HG03103 (cell line): ENCODE results near the gene SBNO2.
A peak's percentile ranks its signal among the peaks of the same experiment; 100 is the strongest.
"Not testable (repeated sequence)": the region's sequence is repeated elsewhere in the genome, so short reads cannot be mapped to it uniquely, and the experiment has no call there.

ENCODE experiments used
- ATAC-seq: cut with Tn5 transposase; IDR thresholded peaks from one replicate; pipeline ENCODE4 v1.9.1; 2021; ENCODE audit warnings: low read depth; ENCODE audit not compliant: unreplicated experiment

Gene SBNO2

GRCh38 chr19:1211494-1212234, 37.6 kb upstream of the SBNO2 start:
- no peak for ATAC-seq

GRCh38 chr19:1210227-1210538, 36.1 kb upstream of the SBNO2 start:
- no peak for ATAC-seq

GRCh38 chr19:1208830-1209229, 34.8 kb upstream of the SBNO2 start:
- ATAC-seq, result not testable (repeated sequence)

GRCh38 chr19:1206864-1207450, 32.9 kb upstream of the SBNO2 start:
- ATAC-seq, result no peak

GRCh38 chr19:1206150-1206863, 32.2 kb upstream of the SBNO2 start:
- ATAC-seq, result no peak

GRCh38 chr19:1205114-1206099, 31.3 kb upstream of the SBNO2 start, which contains the start of gene STK11:
STK11 (plus strand) TSS chr19:1205778; CDS start chr19:1206914, 1,136 bp downstream.
- peak; percentile 87 for ATAC-seq

- not testable (repeated sequence) for ATAC-seq
These were observed 26.5 kb upstream of the SBNO2 start for GRCh38 chr19:1200614-1201013.

- no peak for ATAC-seq
These were observed 25.5 kb upstream of the SBNO2 start for GRCh38 chr19:1199531-1199930.

GRCh38 chr19:1189419-1189818, 15.4 kb upstream of the SBNO2 start:
- ATAC-seq, result no peak

GRCh38 chr19:1183543-1184172, 9.6 kb upstream of the SBNO2 start:
- ATAC-seq, result no peak

- no peak for ATAC-seq
These were observed 8.7 kb upstream of the SBNO2 start for GRCh38 chr19:1182727-1183126.

GRCh38 chr19:1182068-1182467, 8.0 kb upstream of the SBNO2 start:
- no peak for ATAC-seq

- no peak for ATAC-seq
These were observed 7.5 kb upstream of the SBNO2 start for GRCh38 chr19:1181606-1182005.

GRCh38 chr19:1177322-1178114, 3.5 kb upstream of the SBNO2 start:
- ATAC-seq, result no peak

GRCh38 chr19:1173159-1173844, 766 bp downstream of the SBNO2 start:
- no peak for ATAC-seq

GRCh38 chr19:1172353-1173158, 1.5 kb downstream of the SBNO2 start:
- ATAC-seq, result no peak

- ATAC-seq, result no peak
These were observed 2.2 kb downstream of the SBNO2 start for GRCh38 chr19:1171755-1172352.
